HL-60/S4 (cell line): Measurements from ENCODE around the gene SSU72.
"Not testable (repeated sequence)": the region's sequence is repeated elsewhere in the genome, so short reads cannot be mapped to it uniquely, and the experiment has no call there.

ENCODE experiments used
- in situ Hi-C: fragments of 300-500 bp; cut with MboI; formaldehyde crosslinking; loops from 2 replicates; pipeline ENCODE4 v1.14.3; 2022; ENCODE audit warnings: low sequenced_read_pairs

The SSU72 gene

DNA sequence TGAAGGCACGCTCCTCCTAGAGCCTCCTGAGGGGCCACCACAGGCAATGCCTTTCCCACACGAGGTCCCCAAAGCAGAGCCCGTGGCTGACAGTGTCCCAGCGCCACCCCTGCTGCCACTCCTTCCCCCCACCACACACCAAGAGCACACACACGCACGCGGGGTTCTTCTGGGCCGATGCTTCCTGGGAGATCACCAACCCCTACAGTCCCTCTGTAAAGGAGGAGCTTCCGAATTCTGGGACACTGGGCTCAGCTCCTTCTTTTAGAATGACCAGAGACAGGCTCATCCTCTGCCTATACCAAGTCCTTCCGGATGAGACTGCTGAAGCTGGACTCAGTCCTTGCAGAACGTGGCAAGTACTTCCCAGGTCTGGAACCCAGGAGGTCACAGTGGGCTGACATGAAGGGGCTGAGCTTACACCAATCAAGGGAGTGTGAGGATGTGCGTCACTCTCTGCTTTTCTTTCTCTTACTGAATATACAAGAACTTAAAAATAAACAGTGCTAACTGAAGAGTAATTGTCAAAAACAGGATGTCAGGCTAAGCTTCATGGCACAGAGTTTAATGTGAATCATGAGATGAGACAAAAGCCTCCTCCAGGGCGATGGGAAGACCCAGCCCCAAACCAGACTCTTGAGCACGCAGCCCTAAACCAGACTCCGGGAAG, 12.7 kb downstream of the SSU72 start:
- in situ Hi-C loops = no loop called here

DNA sequence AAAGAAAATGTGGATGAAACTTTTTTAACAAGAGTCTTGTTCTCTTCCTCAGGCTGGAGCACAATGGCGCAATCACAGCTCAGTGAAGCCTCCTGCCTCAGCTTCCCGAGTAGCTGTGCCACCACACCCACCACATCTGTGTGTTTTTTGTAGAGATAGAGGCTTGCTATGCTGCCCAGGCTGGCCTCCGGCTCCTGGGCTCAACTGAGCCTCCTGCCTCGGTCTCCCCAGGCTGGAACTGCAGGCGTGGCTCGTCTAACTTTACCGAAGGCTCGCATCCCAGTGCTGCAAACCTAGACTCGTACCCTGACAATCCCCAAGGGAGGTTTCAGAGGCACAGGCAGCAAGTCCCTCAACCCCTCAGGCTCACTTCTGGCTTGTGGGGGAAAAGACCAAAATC, 14.5 kb downstream of the SSU72 start:
- in situ Hi-C loops = no loop called here

DNA sequence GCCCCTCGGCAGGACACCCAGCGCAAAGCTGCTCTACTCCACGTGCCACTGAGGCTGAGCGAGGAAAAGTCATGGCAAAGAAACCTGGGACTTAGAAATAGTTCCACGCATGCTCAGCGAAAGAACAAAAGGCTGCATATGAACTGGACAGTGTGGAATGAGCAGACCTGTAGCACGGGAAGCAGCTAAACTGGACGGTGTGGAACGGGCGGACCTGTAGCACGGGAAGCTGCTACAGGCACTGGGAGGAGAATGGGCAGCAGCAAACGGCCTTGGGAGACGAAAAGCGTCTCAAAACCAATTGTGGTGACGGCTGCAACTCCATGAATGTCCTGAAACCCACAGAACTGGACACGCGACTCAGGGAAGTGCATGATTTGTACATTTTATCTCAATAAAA, 15.6 kb downstream of the SSU72 start:
- in situ Hi-C loops = no loop called here

GRCh38 chr1:1558591-1558990, 16.1 kb downstream of the SSU72 start:
- in situ Hi-C loops = no loop called here

- in situ Hi-C loops = not testable (repeated sequence)
These were observed 17.0 kb downstream of the SSU72 start for GRCh38 chr1:1557688-1558087.

GRCh38 chr1:1556961-1557360, 17.7 kb downstream of the SSU72 start:
- in situ Hi-C loops = not testable (repeated sequence)

GRCh38 chr1:1556505-1556904, 18.2 kb downstream of the SSU72 start:
- in situ Hi-C loops = no loop called here

GRCh38 chr1:1554926-1555915, 19.4 kb downstream of the SSU72 start:
- in situ Hi-C loops = no loop called here

DNA sequence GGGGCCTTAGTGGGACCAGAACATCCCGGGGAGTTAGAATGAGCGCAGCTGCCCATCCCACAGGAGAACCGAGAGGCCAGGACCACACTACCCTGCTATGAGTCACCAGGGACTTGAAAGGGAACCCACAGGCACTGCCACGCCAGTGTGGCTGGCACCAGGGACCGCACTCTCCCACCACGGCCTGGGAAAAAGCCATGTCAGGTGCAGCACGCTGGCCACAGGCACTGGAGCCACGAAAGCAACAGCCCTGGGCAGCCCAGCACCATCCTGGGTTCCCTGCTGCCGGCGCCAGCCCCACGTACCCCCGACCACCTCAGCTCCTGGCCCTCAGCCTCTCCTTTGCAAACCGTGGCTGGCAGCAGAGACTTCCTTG, 20.1 kb downstream of the SSU72 start:
- in situ Hi-C loops = no loop called here

DNA sequence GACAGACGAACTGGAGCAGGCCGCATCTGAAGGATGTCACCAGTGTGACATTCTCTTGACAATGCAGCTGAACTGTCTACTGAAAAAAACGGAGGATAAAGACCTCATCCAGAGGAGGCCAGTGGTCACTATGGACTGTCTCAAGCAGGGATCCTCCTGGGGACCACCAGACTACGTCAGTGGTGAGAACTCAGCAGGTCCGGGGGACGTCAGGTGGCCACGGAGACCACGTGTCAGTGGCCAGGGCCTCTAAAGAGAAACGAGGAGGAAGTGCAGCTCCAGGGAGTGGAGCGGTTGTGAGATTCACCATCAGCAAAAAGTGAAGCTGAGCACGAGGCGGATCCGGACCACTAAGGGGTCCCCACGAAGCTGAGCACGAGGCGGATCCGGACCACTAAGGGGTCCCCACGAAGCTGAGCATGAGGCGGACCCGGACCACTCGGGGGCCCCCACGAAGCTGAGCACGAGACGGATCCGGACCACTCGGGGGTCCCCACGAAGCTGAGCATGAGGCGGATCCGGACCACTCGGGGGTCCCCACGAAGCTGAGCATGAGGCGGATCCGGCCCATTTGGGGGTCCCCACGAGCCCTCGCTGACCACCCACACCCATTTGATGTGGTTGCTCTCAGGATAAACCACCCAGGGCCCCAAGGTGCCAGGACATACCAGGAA, 20.7 kb downstream of the SSU72 start:
- in situ Hi-C loops = no loop called here

DNA sequence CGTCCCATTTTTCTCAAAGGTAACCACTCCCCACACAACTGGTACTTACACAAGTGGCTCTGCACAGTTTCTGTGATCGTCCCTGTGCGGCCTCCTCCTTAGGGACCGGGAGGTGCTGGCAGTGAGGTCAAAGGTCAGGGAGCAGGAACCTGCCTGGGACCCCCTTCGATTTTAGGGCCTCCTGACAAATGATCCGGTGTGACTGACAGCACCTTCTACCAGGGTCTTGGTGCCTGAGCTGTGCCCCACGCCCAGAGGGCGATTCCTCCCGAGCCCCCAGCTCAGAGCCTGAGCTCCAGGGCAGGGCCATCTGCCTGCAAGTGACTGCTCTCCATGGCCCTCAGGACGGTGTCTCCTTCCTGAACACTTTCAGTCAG, 22.4 kb downstream of the SSU72 start:
- in situ Hi-C loops = no loop called here

- in situ Hi-C loops = no loop called here
These were observed 23.0 kb downstream of the SSU72 start for GRCh38 chr1:1551524-1552262.

- in situ Hi-C loops = no loop called here
These were observed 23.9 kb downstream of the SSU72 start for GRCh38 chr1:1550591-1551432.

DNA sequence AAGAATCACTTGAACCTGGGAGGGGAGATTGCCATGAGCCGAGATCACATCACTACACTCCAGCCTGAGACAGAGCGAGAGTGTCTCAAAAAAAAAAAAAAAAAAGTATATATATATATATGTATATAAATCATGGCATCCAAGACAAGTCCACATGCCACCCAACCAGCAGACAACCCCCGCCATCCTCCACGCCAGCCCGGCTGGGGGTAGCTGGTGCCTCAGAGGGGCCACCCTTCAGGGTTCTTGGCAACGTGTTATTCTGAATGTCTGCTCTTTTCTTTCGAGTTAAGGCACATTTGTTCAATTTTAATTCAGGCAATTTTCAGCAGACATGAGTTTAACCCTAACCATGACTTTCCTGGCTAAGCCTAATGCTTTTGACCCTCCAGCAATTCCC, 24.6 kb downstream of the SSU72 start:
- in situ Hi-C loops = no loop called here

DNA sequence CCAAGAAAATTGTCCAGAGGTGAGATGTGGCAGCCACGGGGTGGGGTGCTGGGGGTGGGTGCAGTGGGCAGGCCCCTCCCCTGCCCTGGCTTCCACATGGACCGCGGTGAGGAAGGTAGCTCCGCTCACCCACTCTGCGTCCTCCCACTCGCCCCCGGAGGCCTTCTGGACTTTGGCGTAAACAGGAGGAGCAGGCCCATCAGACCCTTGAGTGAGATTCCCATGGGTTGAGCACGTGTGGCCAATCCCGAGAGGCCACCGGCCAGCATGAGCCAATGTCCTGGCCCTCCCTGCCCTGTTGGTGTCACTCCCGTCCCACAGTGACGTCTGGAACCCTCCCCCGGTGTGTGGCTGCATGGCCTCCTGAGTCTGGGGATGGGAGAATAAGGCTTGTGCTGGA, 26.1 kb downstream of the SSU72 start:
- in situ Hi-C loops = no loop called here

DNA sequence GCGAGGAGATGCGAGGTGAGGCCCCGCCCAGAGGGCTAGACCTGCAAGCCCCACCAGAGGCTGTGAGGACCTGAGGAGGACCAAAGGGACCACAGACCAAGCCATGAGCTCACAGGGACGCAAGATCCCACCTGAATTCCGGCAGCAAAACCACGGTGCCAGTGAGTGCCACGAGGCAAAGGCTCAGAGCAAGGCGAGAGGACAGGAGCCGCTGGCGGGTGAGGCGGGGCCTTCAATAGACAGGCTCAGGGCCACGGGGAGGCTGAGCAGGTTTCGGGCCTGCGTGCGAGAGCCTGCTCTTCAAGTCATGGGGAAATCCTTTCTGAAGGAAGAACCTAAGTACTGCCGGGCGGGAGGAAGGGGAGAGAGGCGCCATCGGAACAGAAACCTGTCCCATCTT, 27.2 kb downstream of the SSU72 start:
- in situ Hi-C loops = no loop called here

DNA sequence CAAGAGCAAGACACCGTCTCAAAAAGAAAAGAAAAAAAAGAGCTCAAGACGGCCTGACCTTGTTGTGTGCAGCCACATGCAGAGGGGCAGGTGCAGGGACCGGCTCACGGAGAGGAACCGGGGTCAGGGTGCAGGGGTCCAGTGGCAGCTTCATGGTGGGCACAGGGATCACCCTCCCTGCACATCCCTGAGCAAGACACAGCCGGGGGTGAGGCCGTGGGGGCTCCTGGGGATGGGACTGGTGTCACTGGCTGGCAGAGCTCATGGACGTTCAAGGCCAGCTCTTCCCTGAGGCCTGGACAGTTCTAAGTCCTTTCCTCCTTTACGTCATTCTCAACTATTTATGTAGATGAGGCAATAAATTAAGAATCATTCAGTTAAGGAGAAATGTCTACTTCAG, 27.7 kb downstream of the SSU72 start:
- in situ Hi-C loops = no loop called here

DNA sequence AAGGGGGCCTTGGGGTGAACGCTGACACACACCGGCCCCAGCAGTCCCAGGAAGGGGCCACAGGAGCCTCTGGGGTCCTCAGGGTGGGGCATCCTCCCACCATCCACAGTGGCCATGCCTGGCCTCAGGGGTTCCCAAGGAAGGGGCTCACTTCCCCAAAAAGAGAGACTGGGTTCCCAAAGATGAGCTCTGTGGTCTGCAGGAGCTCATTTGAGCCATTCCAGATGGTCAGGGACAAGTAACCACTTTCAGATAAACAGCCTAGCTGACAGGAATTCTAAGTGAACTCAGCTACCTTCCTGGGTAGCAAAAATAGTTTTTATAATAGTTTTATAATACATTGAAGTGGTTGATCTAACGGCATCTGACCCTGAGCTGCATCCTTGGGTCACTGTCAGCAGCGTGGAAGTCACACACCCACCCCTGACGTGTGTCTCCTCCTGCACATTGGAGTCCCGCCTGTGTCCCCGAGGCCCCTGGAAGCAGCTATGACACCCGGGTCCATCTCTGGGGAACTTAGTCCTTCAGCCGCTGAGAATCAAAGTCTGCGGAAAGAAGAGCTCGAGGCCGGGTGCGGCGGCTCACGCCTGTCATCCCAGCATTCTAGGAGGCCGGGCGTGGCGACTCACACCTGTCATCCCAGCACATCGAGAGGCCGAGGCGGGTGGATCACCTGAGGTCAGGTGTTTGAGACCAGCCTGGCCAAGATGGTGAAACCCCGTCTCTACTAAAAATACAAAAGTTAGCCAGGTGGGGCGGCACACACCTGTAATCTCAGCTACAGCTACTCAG, 28.5 kb downstream of the SSU72 start:
- in situ Hi-C loops = no loop called here

DNA sequence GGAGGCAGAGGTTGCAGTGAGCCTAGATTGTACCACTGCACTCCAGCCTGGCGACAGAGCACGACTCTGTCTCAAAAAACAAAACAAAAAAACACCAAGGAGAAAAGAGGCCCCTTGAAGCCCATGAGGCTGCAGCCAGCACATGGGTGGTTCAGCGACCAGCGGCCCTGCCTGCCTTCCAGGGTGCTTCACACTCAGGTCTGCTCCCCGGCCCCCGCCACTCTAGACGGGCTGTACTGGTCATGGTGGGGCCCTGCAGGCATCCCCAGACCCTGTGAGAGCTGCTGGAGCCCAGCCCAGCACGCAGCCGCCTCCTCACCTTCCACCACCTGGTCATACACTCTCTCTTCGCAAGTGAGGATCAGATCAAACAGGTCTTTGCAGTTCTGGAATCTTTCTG, 30.1 kb downstream of the SSU72 start:
- in situ Hi-C loops = no loop called here
